GDM1 (cell line): ENCODE measurements around the gene PLEKHM3.

Experiments used
- DNase-seq: peaks from one replicate; lab custom pipeline; 2025; lab: John Stamatoyannopoulos, UW

PLEKHM3 gene

GRCh38 chr2:207796585-207797350 lies 228.6 kb downstream of the PLEKHM3 start:
- DNase-seq, result no peak

DNA sequence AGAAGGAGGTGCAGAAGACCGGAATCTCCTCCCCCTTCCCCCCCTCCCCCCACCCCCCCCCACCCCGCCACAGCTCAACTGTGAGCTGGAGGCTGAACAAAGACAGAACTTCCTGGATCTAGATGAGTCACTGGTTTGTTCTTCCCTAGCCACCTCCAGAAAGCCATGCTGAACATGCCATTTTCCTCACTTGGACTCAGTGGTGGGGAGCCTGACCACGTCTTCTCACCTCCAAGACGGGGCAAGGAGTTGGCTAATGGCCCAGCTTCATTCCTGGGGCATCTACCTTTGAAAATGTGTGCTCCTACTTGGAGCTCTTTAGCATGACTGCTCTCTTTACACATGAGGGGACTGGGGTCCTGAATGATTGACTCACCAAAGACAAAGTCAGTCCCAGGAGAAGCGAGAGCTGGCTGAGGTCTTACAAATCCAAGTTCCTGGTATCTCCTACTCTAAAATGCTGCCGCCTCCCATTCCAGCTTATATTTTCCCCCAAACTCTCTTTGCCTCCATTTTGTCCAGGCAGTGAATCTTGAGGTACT lies 233.0 kb downstream of the PLEKHM3 start:
- DNase-seq, result peak; percentile 45

DNA sequence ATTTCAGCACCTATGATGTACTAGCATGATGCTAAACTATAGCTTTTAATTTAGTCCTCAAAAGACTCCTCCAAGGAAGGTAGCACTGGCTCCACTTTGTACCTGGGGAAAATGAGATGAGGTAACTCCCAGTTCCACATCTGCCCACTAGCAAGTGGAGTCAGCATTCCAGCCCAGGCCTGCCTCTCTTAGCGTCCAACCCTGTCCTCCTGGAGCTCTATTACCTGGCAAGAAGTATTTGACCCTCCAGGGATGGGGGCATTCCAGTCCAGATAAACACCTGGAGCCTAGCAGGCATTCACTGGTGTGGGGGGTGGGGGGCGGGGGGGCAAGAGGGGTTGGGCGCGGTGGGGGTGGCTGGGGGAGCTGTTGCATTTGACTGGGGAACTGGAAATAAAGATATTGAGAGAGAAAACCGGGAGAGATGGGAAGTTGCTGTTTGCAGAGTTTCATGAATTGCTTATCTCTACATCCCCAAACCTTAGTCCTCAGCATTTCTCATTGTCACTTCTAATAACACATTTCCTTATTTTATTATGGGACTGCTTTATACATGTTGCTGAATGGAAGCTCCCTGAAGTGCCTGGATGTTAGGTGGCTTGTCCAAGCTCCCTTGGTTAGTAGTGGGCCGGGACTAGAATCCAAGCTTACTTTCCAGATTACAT lies 233.6 kb downstream of the PLEKHM3 start:
- DNase-seq, result no peak

DNA sequence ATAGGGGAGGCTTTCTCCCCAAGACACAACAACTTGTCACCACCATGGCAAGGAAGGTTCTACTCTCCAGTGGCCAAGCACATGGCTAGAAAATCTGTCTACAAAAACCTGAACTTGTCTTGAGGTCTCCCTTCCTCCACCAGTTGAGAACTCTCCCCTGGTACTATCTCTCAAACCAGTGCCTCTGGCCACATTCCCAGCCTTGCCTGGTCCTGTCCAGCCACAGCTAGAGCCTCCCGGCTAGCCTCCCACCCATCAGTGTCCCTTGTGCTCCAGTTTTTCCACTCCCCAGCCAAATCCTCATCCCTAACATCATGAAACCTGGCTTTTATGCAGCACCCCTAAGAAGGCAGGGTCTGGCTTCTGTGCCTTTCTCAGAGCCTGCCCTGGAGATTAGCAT lies 234.4 kb downstream of the PLEKHM3 start:
- DNase-seq, result no peak

GRCh38 chr2:207787800-207788199 lies 237.5 kb downstream of the PLEKHM3 start:
- DNase-seq, result no peak

- no peak for DNase-seq
Measured at GRCh38 chr2:207787017-207787416, 238.3 kb downstream of the PLEKHM3 start.

DNA sequence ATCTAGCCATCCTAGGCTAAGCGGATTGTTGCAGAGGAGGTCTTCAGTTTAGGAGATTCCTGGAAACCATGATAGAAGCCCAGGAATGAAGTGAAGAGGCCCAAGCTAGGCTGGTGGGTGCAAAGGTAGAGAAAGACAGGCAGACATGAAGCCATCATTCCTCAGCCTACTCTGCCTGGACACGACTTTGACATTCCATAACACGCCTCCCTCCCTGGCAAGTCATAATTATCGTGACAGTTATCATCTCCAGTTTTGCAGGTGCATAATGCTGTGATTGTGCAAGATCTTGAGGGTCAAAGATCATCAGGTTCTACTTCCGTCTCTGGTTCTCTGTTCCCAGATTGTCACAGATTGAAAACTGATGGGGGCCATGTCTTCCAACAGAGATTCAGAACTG lies 240.4 kb downstream of the PLEKHM3 start:
- DNase-seq, result no peak

GRCh38 chr2:207783514-207783913 lies 241.8 kb downstream of the PLEKHM3 start:
- no peak for DNase-seq

DNA sequence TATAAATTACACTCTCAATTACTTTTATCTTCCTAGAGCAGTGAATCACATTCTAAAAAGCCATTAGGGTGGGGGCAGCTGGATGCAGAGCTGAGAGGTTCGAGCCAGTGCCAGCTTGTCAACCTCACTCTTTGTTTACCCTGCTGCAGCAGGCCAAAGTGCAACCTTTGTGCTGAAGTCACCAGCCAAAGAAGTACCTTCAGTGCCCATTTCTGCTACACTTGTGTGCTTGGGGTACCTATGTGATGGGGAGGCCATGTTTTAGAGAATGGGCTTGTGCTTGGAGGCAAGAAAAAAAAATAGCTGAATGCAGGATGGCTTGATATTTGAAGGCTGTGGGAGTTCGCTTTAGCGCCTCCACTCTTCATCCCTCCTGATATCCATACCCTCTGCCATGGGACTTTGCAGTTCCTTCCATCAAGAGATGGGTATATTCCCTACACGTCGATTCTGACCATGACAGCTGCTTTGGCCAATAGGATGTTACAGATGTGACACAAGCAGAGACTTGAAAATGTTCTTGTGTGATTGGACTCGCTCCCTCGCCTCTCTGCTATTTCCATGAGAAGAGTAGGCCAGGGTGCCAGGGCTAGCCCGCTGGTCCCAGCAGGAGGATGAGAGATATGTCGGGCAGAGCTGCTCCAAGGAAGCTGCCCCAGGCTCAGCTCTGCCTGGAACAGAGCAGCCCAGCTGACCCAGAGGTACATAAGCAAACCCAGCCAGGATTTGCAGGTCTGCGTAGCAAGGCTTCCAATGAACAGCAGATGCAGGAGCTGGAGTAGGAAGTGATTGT lies 242.9 kb downstream of the PLEKHM3 start:
- DNase-seq, result no peak

DNA sequence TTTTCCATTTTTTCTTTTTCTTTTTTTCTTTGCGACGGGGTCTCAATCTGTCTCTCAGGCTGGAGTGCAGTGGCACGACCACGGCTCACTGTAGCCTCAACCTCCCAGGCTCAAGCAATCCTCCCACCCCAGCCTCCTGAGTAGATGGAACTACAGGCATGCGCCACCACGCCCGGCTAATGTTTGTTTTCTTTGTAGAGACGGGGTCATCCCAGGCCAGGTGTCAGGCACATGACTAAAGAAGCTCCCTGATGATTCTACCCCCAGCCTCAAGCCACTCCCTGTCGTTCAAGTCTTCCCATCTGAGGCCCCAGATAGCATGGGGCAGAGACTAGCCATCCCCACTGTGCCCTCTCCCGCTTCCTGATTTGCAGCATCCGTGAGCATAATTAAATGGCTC lies 245.8 kb downstream of the PLEKHM3 start:
- no peak for DNase-seq

DNA sequence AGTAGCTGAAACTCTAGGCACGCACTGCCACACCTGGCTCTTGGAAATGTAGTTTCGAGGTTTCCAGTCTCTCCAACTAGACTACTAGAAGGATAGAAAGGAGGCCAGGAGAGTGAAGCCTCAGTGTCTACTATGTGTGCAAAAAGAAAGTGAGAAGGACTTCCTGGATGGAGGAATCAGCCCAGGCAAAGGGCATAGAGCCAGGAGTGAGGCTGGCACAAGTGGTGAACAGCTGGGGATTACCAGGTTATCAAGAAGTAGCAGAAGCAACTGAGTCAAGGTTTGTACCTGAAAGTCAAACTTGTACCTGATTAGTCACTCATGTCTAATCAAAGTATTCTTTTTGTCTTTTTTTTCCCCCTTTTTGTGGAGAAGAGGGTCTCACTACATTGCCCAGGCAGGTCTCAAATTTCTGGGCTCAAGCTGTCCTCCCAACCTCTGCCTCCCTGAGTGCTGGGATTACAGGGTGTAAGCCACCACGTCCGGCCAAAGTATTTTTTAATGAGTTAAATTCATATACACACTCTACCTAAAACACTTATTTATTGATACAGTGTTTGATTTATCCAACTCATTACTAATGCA lies 246.9 kb downstream of the PLEKHM3 start:
- no peak for DNase-seq

- no peak for DNase-seq
Measured at GRCh38 chr2:207777124-207777523, 248.2 kb downstream of the PLEKHM3 start.

- no peak for DNase-seq
Measured at GRCh38 chr2:207775473-207775872, 249.9 kb downstream of the PLEKHM3 start.

DNA sequence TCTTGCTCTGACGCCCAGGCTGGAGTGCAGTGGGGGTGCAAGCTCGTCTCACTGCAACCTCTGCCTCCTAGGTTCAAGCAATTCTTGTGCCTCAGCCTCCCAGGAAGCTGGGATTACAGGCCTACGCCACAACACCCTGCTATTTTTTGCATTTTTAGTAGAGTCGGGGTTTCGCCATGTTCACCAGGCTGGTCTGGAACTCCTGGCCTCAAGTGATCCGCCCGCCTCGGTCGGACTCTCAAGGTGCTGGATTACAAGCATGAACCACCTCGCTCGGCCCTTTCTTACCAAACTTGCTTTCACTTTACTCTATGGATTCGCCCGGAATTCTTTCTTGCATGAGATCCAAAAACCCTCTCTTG lies 252.5 kb downstream of the PLEKHM3 start:
- DNase-seq, result no peak

GRCh38 chr2:207772081-207772843 lies 253.1 kb downstream of the PLEKHM3 start:
- DNase-seq, result no peak

GRCh38 chr2:207771421-207771820 lies 253.9 kb downstream of the PLEKHM3 start:
- no peak for DNase-seq
